Karpas-422 (cell line): ENCODE measurements around the gene NUTM2B. TPM values are rescaled to one million over a fixed set of nuclear protein-coding genes. Genes with fewer than 3 reads are reported as not detected.
"Not testable (repeated sequence)": the region's sequence is repeated elsewhere in the genome, so short reads cannot be mapped to it uniquely, and the experiment has no call there.

ENCODE experiments used
- DNase-seq: peaks from one replicate; pipeline ENCODE4 v3.0.0-alpha.2; 2015
- H2AFZ ChIP-seq: fragments of 200-600 bp; sonication (generic); 2 replicates; pipeline ENCODE4 v1.6.1; 2014; ENCODE audit warnings: antibody characterized with exemption, low read length, mixed read lengths
- H3K27ac ChIP-seq: fragments of 200-600 bp; sonication (generic); 2 replicates; pipeline ENCODE4 v1.5.1; 2014; ENCODE audit warnings: mild to moderate bottlenecking, low read length, moderate library complexity
- H3K27me3 ChIP-seq: fragments of 200-600 bp; sonication (generic); 2 replicates; pipeline ENCODE4 v1.6.1; 2014; ENCODE audit warnings: low read length, mixed read lengths
- H3K36me3 ChIP-seq: fragments of 200-600 bp; sonication (generic); 2 replicates; pipeline ENCODE4 v1.6.1; 2014; ENCODE audit warnings: low read length, mixed read lengths; ENCODE audit not compliant: insufficient read depth
- H3K4me1 ChIP-seq: fragments of 200-600 bp; sonication (generic); 2 replicates; pipeline ENCODE4 v1.6.1; 2014; ENCODE audit warnings: mild to moderate bottlenecking, low read length, mixed read lengths
- H3K4me2 ChIP-seq: fragments of 200-600 bp; sonication (generic); 2 replicates; pipeline ENCODE4 v1.6.1; 2014; ENCODE audit warnings: low read length, low read depth, mild to moderate bottlenecking; ENCODE audit not compliant: poor library complexity, severe bottlenecking
- H3K4me3 ChIP-seq: fragments of 200-600 bp; sonication (generic); 2 replicates; pipeline ENCODE4 v1.5.1; 2014; ENCODE audit warnings: mild to moderate bottlenecking, antibody characterized with exemption, low read length, mixed read lengths
- H3K79me2 ChIP-seq: fragments of 200-600 bp; sonication (generic); 2 replicates; pipeline ENCODE4 v1.6.1; 2014; ENCODE audit warnings: mild to moderate bottlenecking, low read length, mixed read lengths
- H3K9ac ChIP-seq: fragments of 200-600 bp; sonication (generic); 2 replicates; pipeline ENCODE4 v1.6.0; 2014; ENCODE audit warnings: low read length
- H3K9me2 ChIP-seq: fragments of 200-600 bp; sonication (generic), shearing (Covaris generic); replicated peaks from 2 replicates; pipeline ENCODE4 v1.6.0; 2014; ENCODE audit warnings: mild to moderate bottlenecking, low read length, moderate library complexity; ENCODE audit not compliant: insufficient read depth
- H3K9me3 ChIP-seq: fragments of 300-700, 200-600 bp; sonication (generic); 2 replicates; pipeline ENCODE4 v1.6.1; 2014; ENCODE audit warnings: low read length, mixed read lengths
- H4K20me1 ChIP-seq: fragments of 200-600 bp; sonication (generic); 2 replicates; pipeline ENCODE4 v1.6.1; 2014; ENCODE audit warnings: mild to moderate bottlenecking, antibody characterized with exemption, low read length, low read depth; ENCODE audit not compliant: insufficient read depth
- total RNA-seq: library from RNA; depleted of rRNA; stranded (reverse); fragments of >200 nt; shearing (Covaris generic); gene quantifications from 2 replicates; pipeline ENCODE4 v1.2.3, GENCODE V29; 2014; ENCODE audit warnings: low replicate concordance

NUTM2B gene
- total RNA-seq, 1 experiment from 2014 or later, result 0.34 TPM

DNA sequence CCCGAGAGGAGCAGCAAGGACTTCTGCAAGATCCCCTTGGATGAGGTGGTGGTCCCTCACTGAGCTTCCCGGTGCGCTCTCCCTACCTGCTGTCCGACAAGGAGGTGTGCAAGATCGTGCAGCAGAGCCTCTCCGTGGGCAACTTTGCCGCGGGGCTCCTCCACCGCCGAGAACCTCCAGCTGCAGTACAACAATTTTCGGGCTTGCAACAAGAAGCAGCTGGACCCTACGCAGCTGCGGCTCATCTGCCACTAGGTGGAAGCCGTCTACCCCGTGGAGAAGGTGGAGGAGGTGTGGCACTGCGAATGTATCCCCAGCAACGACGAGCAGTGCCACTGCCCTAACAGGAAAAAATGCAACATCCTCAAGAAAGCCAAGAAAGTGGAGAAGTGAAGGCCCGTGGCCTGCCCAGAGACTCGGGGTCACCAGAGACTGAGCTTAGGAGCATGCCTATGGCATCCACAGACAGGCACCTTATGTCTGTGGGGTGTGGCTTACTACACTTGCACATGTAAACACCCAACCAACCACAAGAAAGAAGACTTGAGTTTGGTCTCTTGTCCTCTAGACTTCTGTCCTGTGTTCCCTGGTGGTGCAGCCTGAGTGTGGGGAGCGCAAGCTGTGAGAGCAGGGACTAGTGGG is 17.9 kb upstream of the NUTM2B start:
- not testable (repeated sequence) for H3K27me3 ChIP-seq, H3K9me3 ChIP-seq, H3K27ac ChIP-seq, H3K79me2 ChIP-seq, H4K20me1 ChIP-seq, H3K36me3 ChIP-seq, H3K9me2 ChIP-seq, H2AFZ ChIP-seq, H3K4me2 ChIP-seq, H3K9ac ChIP-seq, H3K4me3 ChIP-seq
- DNase-seq, result peak; percentile 73
- peaks cover 12% of the 10 kb centered on the region; the same call in 1 of the 2 replicates for H3K4me1 ChIP-seq

DNA sequence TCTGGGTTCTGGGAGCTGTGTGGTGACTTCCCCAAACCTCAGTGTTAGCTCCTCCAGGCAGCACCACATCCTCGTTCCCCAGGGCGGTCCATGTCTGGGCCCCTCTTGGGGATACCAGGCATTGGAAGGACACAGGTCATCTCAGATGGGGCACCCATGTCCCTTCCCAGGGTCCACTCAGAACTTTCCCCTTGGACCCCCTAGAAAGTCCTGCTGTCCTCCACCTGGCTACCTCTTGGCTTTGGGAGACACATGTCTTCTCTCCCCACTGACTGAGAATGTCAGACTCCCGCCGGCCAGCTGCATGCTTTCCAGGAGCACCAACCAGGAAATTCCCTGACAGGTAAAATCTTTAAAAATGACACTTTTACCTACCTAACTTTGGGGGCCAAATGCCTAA is 16.4 kb upstream of the NUTM2B start:
- not testable (repeated sequence) for H3K9me2 ChIP-seq, H2AFZ ChIP-seq, H3K36me3 ChIP-seq, H3K27ac ChIP-seq, H3K9me3 ChIP-seq, H3K27me3 ChIP-seq, H3K79me2 ChIP-seq, DNase-seq, H3K9ac ChIP-seq, H3K4me2 ChIP-seq, H4K20me1 ChIP-seq, H3K4me3 ChIP-seq
- peaks cover 12% of the 10 kb centered on the region; the same call in 1 of the 2 replicates for H3K4me1 ChIP-seq

DNA sequence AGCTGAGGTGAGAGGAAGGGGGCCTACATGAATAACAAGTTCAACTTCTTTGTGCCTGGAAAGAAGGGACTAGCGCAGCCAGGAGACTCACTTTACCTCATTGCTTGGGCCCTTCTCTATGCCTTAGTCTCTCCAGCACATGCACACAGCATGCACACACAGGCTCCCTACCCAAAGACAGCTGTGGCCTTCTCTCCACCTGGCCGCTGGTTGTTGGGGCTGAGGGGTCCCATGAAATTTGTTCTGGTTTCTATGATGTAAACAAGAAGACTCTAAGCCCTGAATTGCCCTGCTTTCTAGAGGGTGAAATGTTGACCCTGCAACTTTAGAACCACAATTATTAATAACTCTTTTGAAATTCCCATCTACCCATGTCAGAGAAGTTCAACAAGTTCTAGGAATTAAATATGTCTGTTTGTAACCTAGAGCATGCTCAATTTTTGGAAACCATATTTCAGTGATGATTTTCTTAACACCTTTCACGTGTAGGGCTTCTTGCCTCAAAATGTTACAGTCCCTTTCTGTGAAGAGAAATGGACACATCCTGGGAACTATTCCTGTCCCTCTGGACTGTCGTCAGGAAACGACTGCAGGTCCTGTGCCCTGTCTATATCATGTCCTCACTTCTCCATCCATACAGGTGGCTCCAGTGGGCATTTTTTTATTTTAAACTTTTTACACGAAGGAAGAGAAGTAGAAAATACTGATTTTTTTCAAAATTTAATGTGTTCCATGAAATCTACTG is 15.4 kb upstream of the NUTM2B start:
- H3K4me3 ChIP-seq, H3K4me2 ChIP-seq, H3K36me3 ChIP-seq, H3K9me3 ChIP-seq, H4K20me1 ChIP-seq, H3K27ac ChIP-seq, H3K9ac ChIP-seq, H3K27me3 ChIP-seq, H3K9me2 ChIP-seq, DNase-seq, H3K79me2 ChIP-seq, H2AFZ ChIP-seq: not testable (repeated sequence)
- peaks cover 12% of the 10 kb centered on the region; the same call in 1 of the 2 replicates for H3K4me1 ChIP-seq

DNA sequence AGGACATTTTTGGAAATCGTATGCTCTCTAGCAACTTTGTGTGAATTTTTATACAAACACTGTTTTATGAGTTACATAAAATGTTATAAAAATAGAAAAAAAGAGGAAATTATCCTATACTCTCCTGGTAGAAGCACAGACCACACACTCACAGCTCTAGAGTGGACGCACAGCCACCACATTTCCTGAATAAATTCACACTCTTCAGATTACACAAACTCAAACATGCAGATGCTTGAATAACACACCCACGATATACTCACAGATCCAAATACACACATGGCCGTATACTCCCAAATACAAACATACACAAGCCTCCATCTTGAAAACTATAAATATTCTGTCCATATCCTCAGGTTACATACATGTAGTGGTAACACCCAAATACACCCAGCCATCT is 14.2 kb upstream of the NUTM2B start:
- H3K36me3 ChIP-seq, H2AFZ ChIP-seq, DNase-seq, H4K20me1 ChIP-seq, H3K4me2 ChIP-seq, H3K9me2 ChIP-seq, H3K4me3 ChIP-seq, H3K9ac ChIP-seq, H3K27ac ChIP-seq, H3K9me3 ChIP-seq, H3K27me3 ChIP-seq, H3K79me2 ChIP-seq: not testable (repeated sequence)
- peaks cover 12% of the 10 kb centered on the region; the same call in 1 of the 2 replicates for H3K4me1 ChIP-seq

DNA sequence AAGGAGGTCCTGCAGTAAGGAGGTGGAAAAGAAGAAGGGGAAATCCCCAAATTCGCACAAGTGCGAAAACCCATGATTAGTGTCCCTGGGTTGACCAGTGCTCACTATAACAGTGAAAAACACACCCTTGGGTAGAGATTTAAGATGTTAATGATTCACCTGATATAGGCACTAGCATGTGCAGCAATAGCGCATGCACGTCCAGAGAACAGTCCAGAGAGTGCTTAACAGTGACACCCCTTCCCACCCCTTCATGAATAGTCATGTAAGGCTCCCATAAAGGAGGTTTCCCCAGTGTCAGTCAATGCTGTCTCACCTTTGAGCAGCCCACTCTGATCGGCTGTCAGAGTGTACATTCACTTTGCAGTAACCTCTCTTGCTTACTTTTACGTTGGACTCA is 6.4 kb upstream of the NUTM2B start:
- H3K36me3 ChIP-seq, result not testable (repeated sequence)

DNA sequence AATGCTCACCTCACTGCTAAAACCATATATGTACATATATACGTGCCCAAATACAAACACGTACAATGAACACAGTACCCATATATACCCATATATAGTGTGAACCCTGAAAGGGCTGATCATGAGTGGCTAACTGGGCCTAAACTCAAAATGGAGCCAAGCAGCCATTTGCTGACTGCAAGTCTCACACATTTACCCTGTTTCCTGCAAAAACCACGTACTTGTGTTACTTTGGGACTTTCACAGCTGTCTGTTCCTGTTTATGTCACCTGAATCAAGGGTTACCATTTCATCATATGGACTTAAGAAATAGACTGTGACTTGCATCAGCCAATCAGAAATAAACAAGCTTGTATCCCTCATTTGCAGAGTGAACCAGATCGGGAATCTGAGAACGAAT is 5.9 kb upstream of the NUTM2B start:
- DNase-seq, H3K27me3 ChIP-seq, H3K4me2 ChIP-seq, H3K27ac ChIP-seq, H3K79me2 ChIP-seq, H3K4me3 ChIP-seq, H4K20me1 ChIP-seq, H2AFZ ChIP-seq, H3K9me2 ChIP-seq, H3K36me3 ChIP-seq, H3K9me3 ChIP-seq, H3K9ac ChIP-seq, H3K4me1 ChIP-seq: not testable (repeated sequence)

More for the DNA sequence above, 6.4 kb upstream of the NUTM2B start:
- not testable (repeated sequence) for H3K9ac ChIP-seq, H3K9me3 ChIP-seq, H3K9me2 ChIP-seq, H3K4me2 ChIP-seq, H3K4me3 ChIP-seq, H3K4me1 ChIP-seq, DNase-seq, H3K27me3 ChIP-seq, H4K20me1 ChIP-seq, H3K79me2 ChIP-seq, H3K27ac ChIP-seq, H2AFZ ChIP-seq

DNA sequence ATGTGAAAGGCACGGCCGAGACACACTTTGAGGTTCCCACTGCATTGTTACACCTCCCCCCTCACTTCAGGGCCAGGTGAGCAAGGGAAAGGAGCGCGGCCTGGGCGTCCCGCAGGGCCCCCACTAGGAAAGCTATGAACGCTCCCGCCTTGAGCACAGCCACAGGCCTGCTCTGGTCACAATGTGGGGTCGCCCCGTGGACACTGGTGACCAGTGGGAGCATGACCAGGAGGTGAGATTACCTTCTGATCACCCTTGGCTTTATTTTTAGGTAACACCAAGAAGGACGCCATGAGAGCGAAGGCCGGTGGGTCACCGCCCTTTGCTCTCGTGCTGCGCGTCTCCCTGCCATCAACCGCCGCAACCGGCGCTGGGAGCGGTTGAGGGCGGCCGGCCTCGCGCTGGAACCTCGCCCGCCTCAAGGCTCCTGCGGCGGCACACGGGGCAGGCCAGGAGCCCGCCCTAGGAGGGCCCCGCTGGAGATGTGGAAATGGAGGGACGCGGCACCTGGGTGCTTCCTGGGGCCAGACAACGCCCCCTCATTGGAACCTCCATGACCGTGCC is 2.6 kb upstream of the NUTM2B start:
- not testable (repeated sequence) for H2AFZ ChIP-seq, H3K4me3 ChIP-seq, H3K27ac ChIP-seq, H4K20me1 ChIP-seq, H3K4me1 ChIP-seq, H3K79me2 ChIP-seq, H3K9ac ChIP-seq, DNase-seq, H3K36me3 ChIP-seq, H3K9me2 ChIP-seq, H3K9me3 ChIP-seq, H3K4me2 ChIP-seq, H3K27me3 ChIP-seq

DNA sequence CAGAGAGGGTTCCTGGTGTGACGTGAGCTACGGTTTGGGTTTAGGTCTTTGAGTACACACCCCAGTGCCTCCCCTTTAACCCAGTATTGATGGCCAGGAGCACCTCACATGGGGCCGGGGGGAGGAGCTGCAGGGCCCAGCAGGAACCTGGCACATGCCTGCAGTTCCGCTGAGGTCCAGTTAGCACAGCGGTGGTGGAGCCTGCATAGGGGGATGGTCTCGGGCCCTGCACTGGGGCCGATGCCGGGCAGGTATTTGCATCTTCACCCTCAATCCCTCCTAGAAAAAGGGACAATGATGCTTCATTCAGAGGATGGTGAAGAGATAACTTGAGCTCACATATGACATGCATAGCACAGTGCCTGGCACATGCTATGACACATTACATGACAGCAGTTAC is 4.0 kb downstream of the NUTM2B start:
- not testable (repeated sequence) for H3K9me2 ChIP-seq, H3K36me3 ChIP-seq

More for the DNA sequence above, 4.0 kb downstream of the NUTM2B start:
- H3K9me3 ChIP-seq, H3K4me3 ChIP-seq, H4K20me1 ChIP-seq, H3K27me3 ChIP-seq, H3K27ac ChIP-seq, DNase-seq, H2AFZ ChIP-seq, H3K4me1 ChIP-seq, H3K9ac ChIP-seq, H3K4me2 ChIP-seq, H3K79me2 ChIP-seq: not testable (repeated sequence)
